ENCODE results near the gene TDRD9.

TDRD9 gene

DNA sequence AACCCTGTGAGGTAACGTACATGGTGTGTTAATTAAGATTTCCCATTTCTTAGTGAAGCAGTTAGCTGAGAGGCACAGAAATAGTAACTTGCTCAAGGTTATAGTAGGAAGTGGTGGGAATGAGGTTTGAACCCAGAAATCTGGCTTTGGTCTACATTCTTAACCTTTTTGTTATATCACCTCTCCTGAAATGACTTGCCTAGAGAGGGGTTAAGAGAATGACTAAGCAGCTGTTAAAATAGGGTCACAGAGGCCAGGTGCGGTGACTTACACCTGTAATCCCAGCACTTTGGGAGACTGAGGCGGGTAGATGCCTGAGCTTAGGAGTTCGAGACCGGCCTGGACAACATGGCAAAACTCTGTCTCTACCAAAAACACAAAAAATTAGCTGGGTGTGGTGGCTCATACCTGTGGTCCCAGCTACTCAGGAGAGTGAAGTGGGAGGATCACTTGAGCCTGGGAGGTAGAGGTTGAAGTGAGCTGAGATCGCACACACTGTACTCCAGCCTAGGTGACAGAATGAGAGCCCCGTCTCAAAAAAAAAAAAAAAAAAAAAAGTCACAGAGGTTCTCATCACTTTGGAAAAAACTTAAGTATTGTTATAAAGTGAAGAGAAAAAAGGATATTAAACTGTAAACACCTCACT lies 71.7 kb downstream of the TDRD9 start:
- H3K9ac ChIP-seq (ENCODE audit: low read length in 5 of 5): no peak overlapping the region
- H3K4me3 ChIP-seq (ENCODE audit: low read depth in 1 of 5, low read length in 5 of 5): no peak overlapping the region
- H3K36me3 ChIP-seq (ENCODE audit: control insufficient read depth in 5 of 5, insufficient read depth in 5 of 5, low read length in 5 of 5): no peaks in the 10 kb centered on the region
- H3K9me3 ChIP-seq (ENCODE audit: control insufficient read depth in 5 of 5, low read length in 5 of 5): no peaks in the 10 kb centered on the region
- H3K4me1 ChIP-seq (ENCODE audit: control insufficient read depth in 5 of 5, insufficient read depth in 5 of 5, low read length in 5 of 5): no peaks in the 10 kb centered on the region
- no peak overlapping the region for H3K27ac ChIP-seq (ENCODE audit: low read depth, low read length)
- H3K27me3 ChIP-seq (ENCODE audit: control insufficient read depth in 5 of 5, insufficient read depth in 4 of 5, low read length in 5 of 5): peaks cover 0 to 13% (median 9%) of the 10 kb centered on the region in 5 donors

DNA sequence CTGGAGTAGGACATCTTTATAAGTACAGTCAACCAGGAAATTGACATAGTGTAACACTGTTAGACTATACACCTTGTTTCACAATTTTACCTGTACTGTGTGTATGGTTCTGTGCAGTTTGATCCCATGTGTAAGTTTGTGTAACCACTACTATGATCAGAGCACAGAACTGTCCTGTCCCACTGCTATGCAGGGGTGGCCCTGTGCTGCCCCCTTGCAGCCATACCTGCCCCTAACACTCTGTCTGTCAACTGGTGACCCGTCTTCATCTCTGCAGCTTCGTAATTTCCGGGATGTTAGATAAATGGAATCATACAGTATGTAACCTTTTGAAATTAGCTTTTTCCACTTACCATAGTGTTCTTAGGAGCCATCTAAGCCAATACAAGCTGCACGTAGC lies 72.7 kb downstream of the TDRD9 start:
- no peaks in the 10 kb centered on the region for H3K9me3 ChIP-seq (ENCODE audit: control insufficient read depth in 5 of 5, low read length in 5 of 5)
- H3K36me3 ChIP-seq (ENCODE audit: control insufficient read depth in 5 of 5, insufficient read depth in 5 of 5, low read length in 5 of 5): no peaks in the 10 kb centered on the region
- peaks cover 0 to 13% (median 6%) of the 10 kb centered on the region in 5 donors for H3K27me3 ChIP-seq (ENCODE audit: control insufficient read depth in 5 of 5, insufficient read depth in 4 of 5, low read length in 5 of 5)
- H3K27ac ChIP-seq (ENCODE audit: low read depth, low read length): no peak overlapping the region
- H3K4me3 ChIP-seq (ENCODE audit: low read depth in 1 of 5, low read length in 5 of 5): no peak overlapping the region
- H3K4me1 ChIP-seq (ENCODE audit: control insufficient read depth in 5 of 5, insufficient read depth in 5 of 5, low read length in 5 of 5): no peaks in the 10 kb centered on the region
- H3K9ac ChIP-seq (ENCODE audit: low read length in 5 of 5): no peak overlapping the region

DNA sequence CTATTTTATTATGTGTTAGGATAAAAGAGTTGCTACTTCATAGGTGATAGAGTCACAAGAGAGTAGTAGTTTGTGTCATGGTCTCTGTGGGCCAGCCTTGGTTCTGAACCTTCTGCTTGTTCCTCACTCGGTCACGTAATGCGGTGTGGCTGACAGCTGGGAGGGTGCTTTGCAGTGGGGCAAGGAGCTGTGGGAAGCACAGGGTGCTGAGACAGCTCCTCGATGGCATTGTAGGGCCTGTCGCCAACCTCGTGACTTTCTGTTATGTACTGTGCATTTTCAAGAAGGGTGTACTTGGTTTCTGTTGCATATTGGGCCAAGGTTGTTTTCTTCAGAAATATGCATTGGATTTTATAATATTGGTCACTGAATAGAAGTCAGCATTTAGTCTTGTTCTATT lies 75.4 kb downstream of the TDRD9 start:
- H3K27me3 ChIP-seq (ENCODE audit: control insufficient read depth in 5 of 5, insufficient read depth in 4 of 5, low read length in 5 of 5): peaks cover 0 to 4% (median 0%) of the 10 kb centered on the region in 5 donors
- H3K27ac ChIP-seq (ENCODE audit: low read depth, low read length): no peak overlapping the region
- H3K9me3 ChIP-seq (ENCODE audit: control insufficient read depth in 5 of 5, low read length in 5 of 5): no peaks in the 10 kb centered on the region
- no peaks in the 10 kb centered on the region for H3K36me3 ChIP-seq (ENCODE audit: control insufficient read depth in 5 of 5, insufficient read depth in 5 of 5, low read length in 5 of 5)
- no peak overlapping the region for H3K9ac ChIP-seq (ENCODE audit: low read length in 5 of 5)
- no peaks in the 10 kb centered on the region for H3K4me1 ChIP-seq (ENCODE audit: control insufficient read depth in 5 of 5, insufficient read depth in 5 of 5, low read length in 5 of 5)
- no peak overlapping the region for H3K4me3 ChIP-seq (ENCODE audit: low read depth in 1 of 5, low read length in 5 of 5)

DNA sequence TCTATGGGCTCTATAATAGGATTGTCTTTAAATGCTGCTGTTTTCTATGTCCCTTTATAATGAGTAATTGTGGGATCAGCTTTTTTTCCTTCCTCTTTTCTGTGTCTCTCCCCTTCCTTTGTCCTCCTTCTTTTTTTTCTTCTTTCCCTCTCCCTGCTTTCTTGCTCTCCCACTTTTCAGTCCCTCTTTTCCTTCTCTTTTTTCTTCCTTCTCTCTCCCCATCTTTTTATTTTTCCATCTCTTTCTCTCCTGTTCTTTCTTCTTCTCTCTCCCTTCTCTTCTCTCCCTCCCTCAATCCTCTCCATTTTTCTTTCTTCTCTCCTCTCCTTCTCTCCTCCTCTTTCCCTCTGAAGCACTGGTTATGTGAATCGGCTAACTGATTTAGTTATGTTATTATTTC lies 76.6 kb downstream of the TDRD9 start:
- Histone ChIP-seq H3K9me3 (ENCODE audit: control insufficient read depth in 5 of 5, low read length in 5 of 5) (no peaks in the 10 kb centered on the region), H3K27me3 (ENCODE audit: control insufficient read depth in 5 of 5, insufficient read depth in 4 of 5, low read length in 5 of 5) (peaks cover 0 to 4% (median 0%) of the 10 kb centered on the region in 5 donors), H3K4me3 (ENCODE audit: low read depth in 1 of 5, low read length in 5 of 5) (no peak overlapping the region), H3K9ac (ENCODE audit: low read length in 5 of 5) (no peak overlapping the region), H3K27ac (ENCODE audit: low read depth, low read length) (no peak overlapping the region), H3K4me1 (ENCODE audit: control insufficient read depth in 5 of 5, insufficient read depth in 5 of 5, low read length in 5 of 5) (no peaks in the 10 kb centered on the region), H3K36me3 (ENCODE audit: control insufficient read depth in 5 of 5, insufficient read depth in 5 of 5, low read length in 5 of 5) (no peaks in the 10 kb centered on the region)

DNA sequence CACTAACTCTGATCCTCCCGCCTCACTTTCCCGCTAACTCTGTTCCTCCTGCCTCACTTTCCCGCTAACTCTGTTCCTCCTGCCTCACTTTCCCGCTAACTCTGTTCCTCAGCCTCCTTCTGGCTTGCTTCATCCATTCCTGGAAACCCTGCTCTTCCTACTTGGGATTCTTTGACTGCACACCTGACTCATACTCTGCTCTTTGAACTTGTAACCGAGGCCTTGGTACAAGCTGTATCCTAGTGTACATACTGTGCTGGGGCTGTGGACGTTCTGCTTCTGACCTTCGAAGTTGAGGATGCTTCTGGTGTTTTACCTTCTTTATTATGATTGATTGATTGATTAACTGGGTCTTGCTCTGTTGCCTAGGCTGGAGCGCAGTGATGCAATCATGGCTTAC lies 77.2 kb downstream of the TDRD9 start:
- Histone ChIP-seq H3K9me3 (ENCODE audit: control insufficient read depth in 5 of 5, low read length in 5 of 5) (no peaks in the 10 kb centered on the region), H3K27ac (ENCODE audit: low read depth, low read length) (no peak overlapping the region), H3K36me3 (ENCODE audit: control insufficient read depth in 5 of 5, insufficient read depth in 5 of 5, low read length in 5 of 5) (no peaks in the 10 kb centered on the region), H3K9ac (ENCODE audit: low read length in 5 of 5) (no peak overlapping the region), H3K27me3 (ENCODE audit: control insufficient read depth in 5 of 5, insufficient read depth in 4 of 5, low read length in 5 of 5) (peaks cover 0 to 4% (median 0%) of the 10 kb centered on the region in 5 donors), H3K4me3 (ENCODE audit: low read depth in 1 of 5, low read length in 5 of 5) (no peak overlapping the region), H3K4me1 (ENCODE audit: control insufficient read depth in 5 of 5, insufficient read depth in 5 of 5, low read length in 5 of 5) (no peaks in the 10 kb centered on the region)

DNA sequence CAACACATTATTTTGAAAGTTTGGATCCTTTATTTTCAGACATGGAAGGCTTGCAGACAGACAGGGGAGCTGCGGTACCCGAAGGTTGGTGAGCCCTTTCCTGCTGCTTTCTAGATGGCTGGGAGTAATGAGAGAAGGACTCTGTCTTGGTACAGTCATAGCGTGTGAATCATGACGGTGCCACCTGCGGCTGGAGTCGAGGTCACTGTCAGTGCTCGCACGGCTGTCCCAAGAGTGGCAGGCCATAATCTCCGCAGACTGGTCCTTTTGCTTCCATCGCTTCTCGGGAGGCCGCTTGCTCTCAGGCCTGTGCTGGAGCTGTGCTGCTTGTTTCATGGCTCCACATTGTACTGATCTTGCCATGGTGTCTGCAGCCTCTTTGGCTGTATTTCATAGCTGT lies 78.9 kb downstream of the TDRD9 start:
- Histone ChIP-seq H3K9me3 (ENCODE audit: control insufficient read depth in 5 of 5, low read length in 5 of 5) (no peaks in the 10 kb centered on the region), H3K4me1 (ENCODE audit: control insufficient read depth in 5 of 5, insufficient read depth in 5 of 5, low read length in 5 of 5) (no peaks in the 10 kb centered on the region), H3K36me3 (ENCODE audit: control insufficient read depth in 5 of 5, insufficient read depth in 5 of 5, low read length in 5 of 5) (no peaks in the 10 kb centered on the region), H3K9ac (ENCODE audit: low read length in 5 of 5) (no peak overlapping the region), H3K27ac (ENCODE audit: low read depth, low read length) (no peak overlapping the region), H3K4me3 (ENCODE audit: low read depth in 1 of 5, low read length in 5 of 5) (no peak overlapping the region), H3K27me3 (ENCODE audit: control insufficient read depth in 5 of 5, insufficient read depth in 4 of 5, low read length in 5 of 5) (no peaks in the 10 kb centered on the region)

DNA sequence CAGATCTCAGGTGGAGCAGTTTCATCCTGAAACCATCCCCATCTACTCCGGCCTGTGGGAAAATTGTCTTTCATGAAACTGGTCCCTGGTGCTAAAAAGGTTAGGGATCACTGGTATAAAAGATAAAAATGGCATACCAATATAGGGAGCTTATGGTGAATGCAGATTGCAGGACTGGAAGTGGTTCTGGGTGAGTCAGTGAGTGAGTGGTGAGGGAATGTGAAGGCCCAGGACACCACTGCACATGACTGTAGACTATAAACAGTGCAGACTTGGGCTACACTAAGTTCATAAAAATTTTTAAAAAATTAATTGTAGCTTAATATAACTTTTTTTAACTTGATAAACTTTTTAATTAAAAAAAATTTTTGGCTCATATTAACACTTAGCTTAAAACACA lies 81.0 kb downstream of the TDRD9 start:
- H3K9me3 ChIP-seq (ENCODE audit: control insufficient read depth in 5 of 5, low read length in 5 of 5): no peaks in the 10 kb centered on the region
- no peaks in the 10 kb centered on the region for H3K27me3 ChIP-seq (ENCODE audit: control insufficient read depth in 5 of 5, insufficient read depth in 4 of 5, low read length in 5 of 5)
- H3K4me1 ChIP-seq (ENCODE audit: control insufficient read depth in 5 of 5, insufficient read depth in 5 of 5, low read length in 5 of 5): no peaks in the 10 kb centered on the region
- no peaks in the 10 kb centered on the region for H3K36me3 ChIP-seq (ENCODE audit: control insufficient read depth in 5 of 5, insufficient read depth in 5 of 5, low read length in 5 of 5)
- H3K27ac ChIP-seq (ENCODE audit: low read depth, low read length): no peak overlapping the region
- no peak overlapping the region for H3K9ac ChIP-seq (ENCODE audit: low read length in 5 of 5)
- H3K4me3 ChIP-seq (ENCODE audit: low read depth in 1 of 5, low read length in 5 of 5): no peak overlapping the region

DNA sequence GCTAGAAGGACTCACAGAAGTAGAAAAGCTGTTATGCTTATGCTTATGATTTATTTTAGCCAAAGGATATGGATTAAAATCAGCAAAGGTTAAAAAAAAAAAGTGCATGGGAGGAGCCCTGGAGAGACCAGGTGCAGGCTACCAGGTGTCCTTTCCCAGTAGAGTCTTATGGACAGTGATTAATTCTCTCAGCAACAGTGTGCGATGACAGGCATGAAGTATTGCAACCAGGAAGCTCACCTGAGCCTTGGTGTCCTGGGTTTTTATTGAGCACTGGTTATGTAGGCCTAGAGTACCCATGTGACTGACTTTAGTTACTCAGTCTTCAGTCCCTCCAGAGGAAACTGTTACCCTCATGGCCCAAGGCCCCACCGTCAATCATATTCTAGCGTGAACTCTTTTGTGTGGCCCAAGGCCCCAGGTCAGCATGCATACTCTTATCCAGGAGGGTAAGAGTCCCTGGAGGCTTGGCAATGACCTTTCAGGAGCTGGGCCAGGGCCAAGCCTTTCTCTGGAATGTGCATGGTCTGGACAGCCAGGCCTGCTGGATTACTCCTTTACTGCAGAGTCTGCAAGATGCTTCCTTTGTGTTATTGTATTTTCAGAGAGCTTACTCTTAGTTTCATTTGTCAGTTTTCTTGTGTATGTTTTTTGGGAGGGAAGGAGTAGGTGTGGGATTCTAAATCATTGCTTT lies 83.7 kb downstream of the TDRD9 start:
- Histone ChIP-seq H3K9ac (ENCODE audit: low read length in 5 of 5) (no peak overlapping the region), H3K4me1 (ENCODE audit: control insufficient read depth in 5 of 5, insufficient read depth in 5 of 5, low read length in 5 of 5) (no peaks in the 10 kb centered on the region), H3K4me3 (ENCODE audit: low read depth in 1 of 5, low read length in 5 of 5) (no peak overlapping the region), H3K36me3 (ENCODE audit: control insufficient read depth in 5 of 5, insufficient read depth in 5 of 5, low read length in 5 of 5) (no peaks in the 10 kb centered on the region), H3K27ac (ENCODE audit: low read depth, low read length) (no peak overlapping the region), H3K9me3 (ENCODE audit: control insufficient read depth in 5 of 5, low read length in 5 of 5) (no peaks in the 10 kb centered on the region), H3K27me3 (ENCODE audit: control insufficient read depth in 5 of 5, insufficient read depth in 4 of 5, low read length in 5 of 5) (peaks cover 0 to 2% (median 0%) of the 10 kb centered on the region in 5 donors)

DNA sequence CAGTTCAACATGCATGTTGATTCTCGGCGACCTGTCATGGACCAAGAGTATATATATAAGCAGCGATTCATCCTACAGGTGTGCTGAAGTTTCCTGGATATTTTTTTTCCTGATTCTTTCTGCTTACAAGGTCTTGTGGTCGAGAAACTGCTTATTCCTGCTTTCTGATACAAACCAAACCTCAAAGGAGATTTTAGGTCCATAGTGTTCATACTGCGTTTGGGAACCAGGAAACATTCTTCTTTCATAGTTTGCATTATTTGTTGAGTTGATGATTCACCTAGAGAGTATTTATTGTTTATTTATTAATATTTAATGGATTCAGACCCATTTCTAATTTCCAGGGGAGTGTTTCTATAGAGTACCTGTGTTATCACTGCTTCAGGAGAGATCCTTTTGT lies 86.5 kb downstream of the TDRD9 start:
- Histone ChIP-seq H3K9me3 (ENCODE audit: control insufficient read depth in 5 of 5, low read length in 5 of 5) (no peaks in the 10 kb centered on the region), H3K27ac (ENCODE audit: low read depth, low read length) (no peak overlapping the region), H3K36me3 (ENCODE audit: control insufficient read depth in 5 of 5, insufficient read depth in 5 of 5, low read length in 5 of 5) (no peaks in the 10 kb centered on the region), H3K4me3 (ENCODE audit: low read depth in 1 of 5, low read length in 5 of 5) (no peak overlapping the region), H3K27me3 (ENCODE audit: control insufficient read depth in 5 of 5, insufficient read depth in 4 of 5, low read length in 5 of 5) (peaks cover 3 to 7% (median 5%) of the 10 kb centered on the region in 5 donors), H3K9ac (ENCODE audit: low read length in 5 of 5) (no peak overlapping the region), H3K4me1 (ENCODE audit: control insufficient read depth in 5 of 5, insufficient read depth in 5 of 5, low read length in 5 of 5) (no peaks in the 10 kb centered on the region)

DNA sequence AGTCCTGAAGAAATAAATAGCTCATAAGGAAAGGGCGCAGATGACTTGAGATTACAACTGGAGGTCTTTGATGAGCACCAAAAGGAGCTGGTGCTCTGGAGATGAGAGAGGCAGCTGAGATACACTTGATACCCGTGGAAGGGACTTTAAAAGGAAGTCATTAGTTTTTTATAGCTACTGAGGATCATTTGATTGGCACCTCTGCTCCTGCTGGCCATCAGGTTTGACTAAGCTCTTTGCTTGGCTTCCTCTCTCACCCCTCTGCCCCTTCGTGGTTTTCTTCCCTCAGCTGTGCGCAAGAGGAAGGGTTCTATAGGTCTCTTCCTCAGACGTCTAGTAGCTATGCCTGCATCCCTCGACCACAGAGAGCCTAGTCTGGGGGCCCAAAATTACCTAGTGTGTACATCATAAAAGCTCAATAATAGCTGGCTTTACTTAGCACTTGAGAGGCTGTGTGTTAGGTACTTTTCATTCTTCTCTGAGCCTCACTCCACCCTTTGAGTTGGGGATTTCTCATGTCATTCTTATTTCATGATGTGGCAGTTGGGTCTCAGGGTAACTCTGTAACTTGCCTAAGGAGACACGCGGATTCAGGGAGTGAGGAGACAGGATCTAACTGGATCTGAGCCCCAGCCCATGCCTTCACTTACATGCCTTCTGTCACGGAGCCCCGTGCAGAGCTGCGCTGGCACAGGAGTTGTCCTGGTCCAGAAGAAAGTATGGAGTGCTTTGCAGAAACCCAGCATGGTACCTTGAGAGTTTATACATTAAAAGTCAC lies 88.8 kb downstream of the TDRD9 start:
- H3K27me3 ChIP-seq (ENCODE audit: control insufficient read depth in 5 of 5, insufficient read depth in 4 of 5, low read length in 5 of 5): peaks cover 4 to 15% (median 9%) of the 10 kb centered on the region in 5 donors
- H3K27ac ChIP-seq (ENCODE audit: low read depth, low read length): no peak overlapping the region
- no peak overlapping the region for H3K9ac ChIP-seq (ENCODE audit: low read length in 5 of 5)
- no peaks in the 10 kb centered on the region for H3K36me3 ChIP-seq (ENCODE audit: control insufficient read depth in 5 of 5, insufficient read depth in 5 of 5, low read length in 5 of 5)
- no peak overlapping the region for H3K4me3 ChIP-seq (ENCODE audit: low read depth in 1 of 5, low read length in 5 of 5)
- no peaks in the 10 kb centered on the region for H3K9me3 ChIP-seq (ENCODE audit: control insufficient read depth in 5 of 5, low read length in 5 of 5)
- no peaks in the 10 kb centered on the region for H3K4me1 ChIP-seq (ENCODE audit: control insufficient read depth in 5 of 5, insufficient read depth in 5 of 5, low read length in 5 of 5)
